H1 (cell line): ENCODE results near the gene TNS4. TPM values are rescaled to one million over a fixed set of nuclear protein-coding genes. Genes with fewer than 3 reads are reported as not detected.

Source experiments
- CTCF ChIA-PET: fragments of 300-600 bp; sonication (Branson Sonifier 250); formaldehyde crosslinking; loops from one replicate; lab custom pipeline; 2021; ENCODE audit not compliant: partially characterized antibody; lab: Charles Lee
- POLR2A ChIA-PET: fragments of 300-600 bp; sonication (Branson Sonifier 250); formaldehyde crosslinking; loops from one replicate; lab custom pipeline; 2021; ENCODE audit warnings: inconsistent platforms; ENCODE audit not compliant: partially characterized antibody; lab: Charles Lee
- DNase-seq, 2 experiments: peaks; one replicate each; pipeline versions ENCODE4 v3.0.0 to v3.0.0-alpha.2; 2010 to 2022; ENCODE audit warnings: low spot score in 2 of 2, low read depth in 1 of 2, mixed read lengths in 1 of 2
- FAIRE-seq: peaks from 2 replicates; lab custom pipeline; 2011; peaks lifted over from hg19 to GRCh38; lab: Jason Lieb, UNC
- H2AFZ ChIP-seq: 2 replicates; pipeline ENCODE4 v1.8.1; 2012; ENCODE audit warnings: low read length, inconsistent platforms
- H2AK5ac ChIP-seq: 2 replicates; pipeline ENCODE4 v1.6.1; 2013; ENCODE audit warnings: low read depth, low read length
- H2BK120ac ChIP-seq: replicated peaks from 2 replicates; pipeline ENCODE3; 2013; ENCODE audit warnings: low read depth, low read length, inconsistent platforms
- H2BK12ac ChIP-seq: 2 replicates; pipeline ENCODE4 v1.6.1; 2013; ENCODE audit warnings: low read depth, low read length
- H2BK15ac ChIP-seq: 2 replicates; pipeline ENCODE4 v1.6.1; 2013; ENCODE audit warnings: low read length
- H2BK20ac ChIP-seq: 2 replicates; pipeline ENCODE4 v1.6.1; 2013; ENCODE audit warnings: low read length
- H2BK5ac ChIP-seq: 2 replicates; pipeline ENCODE4 v1.6.1; 2013; ENCODE audit warnings: low read depth, low read length
- H3K14ac ChIP-seq: 2 replicates; pipeline ENCODE4 v1.6.1; 2013; ENCODE audit warnings: inconsistent platforms; ENCODE audit not compliant: insufficient read length
- H3K18ac ChIP-seq: 2 replicates; pipeline ENCODE4 v1.6.1; 2013; ENCODE audit warnings: low read length; ENCODE audit errors: extremely low read depth
- H3K23ac ChIP-seq: 2 replicates; pipeline ENCODE4 v1.6.1; 2013; ENCODE audit warnings: inconsistent platforms; ENCODE audit not compliant: insufficient read length
- H3K23me2 ChIP-seq: 2 replicates; pipeline ENCODE4 v1.6.1; 2013; ENCODE audit warnings: low read depth, low read length
- H3K27ac ChIP-seq: 2 replicates; pipeline ENCODE4 v1.6.1; 2011; ENCODE audit warnings: low read depth, low read length, inconsistent platforms
- H3K27me3 ChIP-seq, 4 experiments: replicated peaks in 1 of 4; 1 replicate in 1 of 4; 2 replicates in 3 of 4; pipeline versions ENCODE4 v1.6.1 to v1.8.1; 2011 to 2013; ENCODE audit warnings: low read length in 3 of 4, mild to moderate bottlenecking in 3 of 4, inconsistent platforms in 2 of 4, mixed read lengths in 2 of 4, moderate library complexity in 1 of 4; ENCODE audit not compliant: control insufficient read depth in 3 of 4, insufficient read depth in 3 of 4; ENCODE audit errors: extremely low read depth in 1 of 4
- H3K36me3 ChIP-seq, 4 experiments: 2 replicates each; pipeline versions ENCODE4 v1.6.1 to v1.8.1; 2011 to 2013; ENCODE audit warnings: mild to moderate bottlenecking in 4 of 4, low read length in 3 of 4, moderate library complexity in 2 of 4, control low read depth in 1 of 4, inconsistent platforms in 1 of 4; ENCODE audit not compliant: insufficient read depth in 4 of 4, control insufficient read depth in 2 of 4
- H3K4ac ChIP-seq: replicated peaks from 2 replicates; pipeline ENCODE3; 2013; ENCODE audit warnings: low read length, low read depth, mixed read lengths, inconsistent platforms; ENCODE audit not compliant: insufficient read length
- H3K4me1 ChIP-seq, 4 experiments: replicated peaks in 1 of 4; 1 replicate in 1 of 4; 2 replicates in 3 of 4; pipeline versions ENCODE4 v1.6.1 to v1.8.1; 2011 to 2013; ENCODE audit warnings: low read length in 3 of 4, inconsistent platforms in 2 of 4, mixed read lengths in 1 of 4; ENCODE audit not compliant: insufficient read depth in 4 of 4, control insufficient read depth in 3 of 4
- H3K4me2 ChIP-seq, 2 experiments: 2 replicates each; pipeline versions ENCODE4 v1.6.1 to v1.8.1; 2011 to 2013; ENCODE audit warnings: low read depth in 2 of 2, low read length in 2 of 2, control low read depth in 1 of 2, inconsistent platforms in 1 of 2, mild to moderate bottlenecking in 1 of 2; ENCODE audit not compliant: insufficient read depth in 1 of 2
- H3K4me3 ChIP-seq, 4 experiments: fragments of 200-600, 300-600 bp in 1 of 4; sonication (generic), shearing (Covaris generic), sonication (Bioruptor Twin) in 1 of 4; 2 replicates each; pipeline versions ENCODE4 v1.5.1 to v1.8.1; 2011 to 2016; ENCODE audit warnings: low read length in 4 of 4, low read depth in 3 of 4, control low read depth in 2 of 4, inconsistent platforms in 2 of 4, mild to moderate bottlenecking in 2 of 4, mixed read lengths in 1 of 4, moderate library complexity in 1 of 4; ENCODE audit not compliant: insufficient read depth in 2 of 4; ENCODE audit errors: extremely low read depth in 1 of 4
- H3K56ac ChIP-seq: replicated peaks from 2 replicates; pipeline ENCODE3; 2013; ENCODE audit warnings: low read depth, mild to moderate bottlenecking, mixed read lengths, low read length, inconsistent platforms; ENCODE audit not compliant: insufficient read length
- H3K79me1 ChIP-seq: 2 replicates; pipeline ENCODE4 v1.6.1; 2013; ENCODE audit warnings: low read depth, low read length, control low read depth
- H3K79me2 ChIP-seq, 2 experiments: 2 replicates each; pipeline versions ENCODE4 v1.6.1 to v1.8.1; 2012 to 2013; ENCODE audit warnings: low read length in 2 of 2, mild to moderate bottlenecking in 2 of 2, inconsistent platforms in 1 of 2; ENCODE audit not compliant: insufficient read depth in 2 of 2, control insufficient read depth in 1 of 2
- H3K9ac ChIP-seq, 4 experiments: replicated peaks in 1 of 4; 1 replicate in 1 of 4; 2 replicates in 3 of 4; pipeline versions ENCODE4 v1.6.1 to v1.8.1; 2011 to 2013; ENCODE audit warnings: low read depth in 3 of 4, low read length in 3 of 4, control low read depth in 2 of 4, mild to moderate bottlenecking in 2 of 4, moderate library complexity in 2 of 4, inconsistent platforms in 1 of 4; ENCODE audit errors: extremely low read depth in 1 of 4
- H3K9me3 ChIP-seq, 2 experiments: 2 replicates each; pipeline versions ENCODE4 v1.6.1 to v1.8.1; 2012 to 2013; ENCODE audit warnings: mild to moderate bottlenecking in 2 of 2, moderate library complexity in 2 of 2, control low read depth in 1 of 2, inconsistent platforms in 1 of 2, low read depth in 1 of 2, low read length in 1 of 2, mixed read lengths in 1 of 2; ENCODE audit not compliant: insufficient read depth in 2 of 2
- H4K20me1 ChIP-seq, 2 experiments: replicated peaks in 1 of 2; 2 replicates each; pipeline versions ENCODE3 to v1.8.1; 2011 to 2013; ENCODE audit warnings: inconsistent platforms in 2 of 2, low read length in 2 of 2, mild to moderate bottlenecking in 1 of 2; ENCODE audit not compliant: insufficient read depth in 2 of 2, control insufficient read depth in 1 of 2
- H4K5ac ChIP-seq: 2 replicates; pipeline ENCODE4 v1.6.1; 2013; ENCODE audit warnings: low read length, low read depth, mixed read lengths, inconsistent platforms; ENCODE audit not compliant: insufficient read length
- H4K8ac ChIP-seq: 2 replicates; pipeline ENCODE4 v1.8.0; 2013; ENCODE audit warnings: mild to moderate bottlenecking, moderate library complexity, low read length, inconsistent platforms; ENCODE audit not compliant: insufficient read depth; ENCODE audit errors: extremely low read depth
- H4K91ac ChIP-seq: replicated peaks from 2 replicates; pipeline ENCODE3; 2013; ENCODE audit warnings: low read length, mixed read lengths, inconsistent platforms; ENCODE audit not compliant: insufficient read length
- ASH2L ChIP-seq: fragments of 200-600, 300-600 bp; sonication (generic); IDR thresholded peaks from one replicate; pipeline ENCODE4 v1.7.1; 2017; ENCODE audit warnings: low read length
- MAFK ChIP-seq: IDR thresholded peaks from 2 replicates; pipeline ENCODE4 v1.6.1; 2012; ENCODE audit warnings: low read depth, mild to moderate bottlenecking, improper control_type of control experiment, low read length
- TBP ChIP-seq: IDR thresholded peaks from 2 replicates; pipeline ENCODE4 v1.6.1; 2011; ENCODE audit warnings: low read depth, low read length, improper control_type of control experiment
- TEAD4 ChIP-seq: IDR thresholded peaks from 2 replicates; pipeline ENCODE4 v1.6.1; 2012; ENCODE audit warnings: low read depth, low read length, inconsistent platforms, mixed read lengths
- WGBS, 2 experiments: shearing (Covaris generic) in 1 of 2; methylation state at CpG; one replicate each; pipeline versions ENCODE4 v1.1.6 to v1.1.7; 2013 to 2015; ENCODE audit warnings: low lambda C conversion rate in 2 of 2, mixed read lengths in 2 of 2, inconsistent platforms in 1 of 2, low coverage in 1 of 2, missing lambda C conversion rate in 1 of 2; ENCODE audit not compliant: insufficient replicate concordance in 2 of 2, insufficient coverage in 1 of 2, insufficient read length in 1 of 2; ENCODE audit errors: extremely low coverage in 1 of 2, missing lambda C conversion rate in 1 of 2; 5-methylcytosine and 5-hydroxymethylcytosine counted together
- polyA plus RNA-seq, 7 experiments: library from polyadenylated mRNA; depleted of rRNA in 3 of 7; stranded (reverse) in 5 of 7; unstranded in 2 of 7; fragments of >200 nt in 5 of 7; fragments of 200-250 nt in 2 of 7; gene quantifications; 1 replicate in 5 of 7; 2 replicates in 1 of 7; 4 replicates in 1 of 7; pipeline versions ENCODE4 v1.2.1 to v1.2.3, GENCODE V29; 2011 to 2013; ENCODE audit warnings: missing spikeins in 2 of 7, mixed read lengths in 2 of 7
- total RNA-seq: library from RNA; stranded (reverse); fragmentation: NEBNext Ultra II Directional; extraction: Animal tissue kit (Norgen Biotek cat#: 25700); gene quantifications from 2 replicates; pipeline ENCODE4 v1.2.1, GENCODE V29; 2021

TNS4 gene
- total and polyA plus RNA-seq, 2 of the 8 experiments (the other 6 are each of a cell fraction or from before 2014, with no cell fraction given) = 0.20 to 0.21 TPM

DNA sequence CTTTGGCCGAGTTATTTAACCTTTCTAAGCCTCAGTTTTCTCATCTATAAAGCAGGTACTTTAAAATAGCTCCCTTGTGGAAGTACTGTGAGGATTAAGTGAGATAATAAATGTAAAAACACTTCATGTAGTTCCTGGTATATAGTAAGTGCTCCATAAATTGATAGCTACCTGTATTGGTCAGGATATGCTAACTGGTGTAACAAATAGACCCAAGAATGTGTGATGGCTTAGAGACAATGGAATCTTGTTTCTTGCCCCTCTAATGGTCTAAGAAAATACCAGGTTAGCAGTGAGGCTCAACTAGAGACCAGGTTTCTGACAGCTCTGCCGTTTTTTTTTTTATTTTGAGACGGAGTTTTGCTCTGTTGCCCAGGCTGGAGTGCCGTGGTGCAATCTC lies 34.0 kb upstream of the TNS4 start:
- H3K79me1 ChIP-seq = no peaks in the 10 kb centered on the region
- H3K27ac ChIP-seq = no peak overlapping the region
- no peak overlapping the region for H2BK15ac ChIP-seq
- no peaks in the 10 kb centered on the region for H4K20me1 ChIP-seq
- no peak for TF ChIP-seq TBP
- no peak for TF ChIP-seq TEAD4
- no peak for TF ChIP-seq ASH2L
- no peak for TF ChIP-seq MAFK
- TF ChIP-seq, all 59 proteins: peak for 0
- no peak overlapping the region for H2AK5ac ChIP-seq
- no peak overlapping the region for H3K23ac ChIP-seq
- H3K27me3 ChIP-seq = no peaks in the 10 kb centered on the region
- H3K4me3 ChIP-seq = no peak overlapping the region
- ChIA-PET CTCF (interaction anchor here (0.8 to 19.4 kb wide), 18 partner anchors 9 to 1029 kb away, joined by 3 to 435 read pairs (median 15); partner anchors contain the start of genes IGFBP4, TNS4 and TOP2A), POLR2A (interaction anchor here (0.7 to 0.9 kb wide), 2 partner anchors 13 to 25 kb away, joined by 3 read pairs; no protein-coding TSS in a partner anchor)
- no peak overlapping the region for H2BK120ac ChIP-seq
- no peak overlapping the region for H3K56ac ChIP-seq
- H3K9ac ChIP-seq = no peak overlapping the region
- H2BK12ac ChIP-seq = no peak overlapping the region
- no peak overlapping the region for H4K91ac ChIP-seq
- H2BK20ac ChIP-seq = no peak overlapping the region
- no peaks in the 10 kb centered on the region for H3K79me2 ChIP-seq
- no peak overlapping the region for H2BK5ac ChIP-seq
- no peak overlapping the region for H3K4ac ChIP-seq
- no peak overlapping the region for H3K4me2 ChIP-seq
- H2AFZ ChIP-seq = no peak overlapping the region
- no peaks in the 10 kb centered on the region for H3K36me3 ChIP-seq
- peaks cover 3% of the 10 kb centered on the region; the same call in 1 of the 2 replicates for H3K23me2 ChIP-seq
- no peak overlapping the region for H3K18ac ChIP-seq
- FAIRE-seq (no peak), DNase-seq (no peak)
- no peak overlapping the region for H4K8ac ChIP-seq
- WGBS, 2 experiments = 94% methylated on average over 4 of the region's 4 CpGs; no CpG with 5 or more reads in 1 of the 2 experiments
- no peaks in the 10 kb centered on the region for H3K9me3 ChIP-seq
- peaks cover 0 to 8% (median 3%) of the 10 kb centered on the region in 4 experiments; a peak in 2 of 7 replicates for H3K4me1 ChIP-seq
- H4K5ac ChIP-seq = no peak overlapping the region
- no peak overlapping the region for H3K14ac ChIP-seq
